Activated CD8-positive, alpha-beta memory T cell treated with anti-CD3 and anti-CD28 coated beads for 24 hours (primary cell): ENCODE measurements around the gene KRTAP21-1.
"Not testable (repeated sequence)": the region's sequence is repeated elsewhere in the genome, so short reads cannot be mapped to it uniquely, and the experiment has no call there.

ENCODE experiments used
- DNase-seq: peaks from one replicate; pipeline ENCODE4 v3.0.0-alpha.2; 2020

KRTAP21-1 gene

GRCh38 chr21:30755328-30755727 is at the start of gene KRTAP21-1:
TSS of gene KRTAP21-1 (minus strand) at chr21:30755428. CDS start at chr21:30755378, 50 bp downstream.
- not testable (repeated sequence) for DNase-seq

- no peak for DNase-seq
Measured at GRCh38 chr21:30800605-30801004, 45.4 kb upstream of the KRTAP21-1 start.

- DNase-seq, result no peak
Measured at GRCh38 chr21:30793581-30794314, 38.5 kb upstream of the KRTAP21-1 start.

- DNase-seq, result no peak
Measured at GRCh38 chr21:30779249-30779648, 24.0 kb upstream of the KRTAP21-1 start.

GRCh38 chr21:30769724-30770431 is 14.7 kb upstream of the KRTAP21-1 start:
- DNase-seq, result no peak

GRCh38 chr21:30760776-30761175 is 5.5 kb upstream of the KRTAP21-1 start:
- no peak for DNase-seq

GRCh38 chr21:30758306-30758705 is 3.1 kb upstream of the KRTAP21-1 start:
- DNase-seq, result no peak

GRCh38 chr21:30747159-30747558 is 8.1 kb downstream of the KRTAP21-1 start, which contains the start of gene KRTAP21-2:
TSS of gene KRTAP21-2 (minus strand) at chr21:30747259. CDS start at chr21:30747202, 57 bp downstream.
- no peak for DNase-seq

GRCh38 chr21:30740462-30740861 is 14.8 kb downstream of the KRTAP21-1 start:
- DNase-seq, result no peak

GRCh38 chr21:30733026-30733425 is 22.2 kb downstream of the KRTAP21-1 start:
- no peak for DNase-seq

- DNase-seq, result no peak
Measured at GRCh38 chr21:30726726-30727125, 28.5 kb downstream of the KRTAP21-1 start.

- DNase-seq, result no peak
Measured at GRCh38 chr21:30719401-30719800, 35.8 kb downstream of the KRTAP21-1 start.

- DNase-seq, result no peak
Measured at GRCh38 chr21:30718239-30718909, 36.9 kb downstream of the KRTAP21-1 start, which contains the start of gene KRTAP21-3. TSS of gene KRTAP21-3 (minus strand) at chr21:30718777. CDS start at chr21:30718759, 18 bp downstream.

- DNase-seq, result no peak
Measured at GRCh38 chr21:30717105-30717504, 38.1 kb downstream of the KRTAP21-1 start.

- DNase-seq, result no peak
Measured at GRCh38 chr21:30714946-30715345, 40.3 kb downstream of the KRTAP21-1 start.

- DNase-seq, result no peak
Measured at GRCh38 chr21:30714456-30714855, 40.8 kb downstream of the KRTAP21-1 start.

- no peak for DNase-seq
Measured at GRCh38 chr21:30713766-30714165, 41.5 kb downstream of the KRTAP21-1 start.

- DNase-seq, result no peak
Measured at GRCh38 chr21:30710499-30710898, 44.7 kb downstream of the KRTAP21-1 start.

GRCh38 chr21:30707409-30707808 is 47.8 kb downstream of the KRTAP21-1 start:
- DNase-seq, result no peak
